Muscle layer of duodenum (tissue), 2 donors: ENCODE results near the gene RAPGEF4.
"Not testable (repeated sequence)": the region's sequence is repeated elsewhere in the genome, so short reads cannot be mapped to it uniquely, and the experiment has no call there.

Source experiments
- H3K27ac ChIP-seq: one replicate; pipeline ENCODE4 v1.7.0; 2013; ENCODE audit warnings: mild to moderate bottlenecking, low read length
- H3K27me3 ChIP-seq: one replicate; pipeline ENCODE4 v1.7.0; 2013; ENCODE audit warnings: low read depth, mild to moderate bottlenecking, control low read depth, low read length
- H3K36me3 ChIP-seq, 2 donors: one replicate each; pipeline ENCODE4 v1.7.0; 2013; ENCODE audit warnings: low read length in 2 of 2, control low read depth in 1 of 2, mild to moderate bottlenecking in 1 of 2; ENCODE audit not compliant: insufficient read depth in 2 of 2, control insufficient read depth in 1 of 2
- H3K4me1 ChIP-seq, 2 donors: one replicate each; pipeline ENCODE4 v1.7.0; 2013; ENCODE audit warnings: low read length in 2 of 2, mild to moderate bottlenecking in 2 of 2, control low read depth in 1 of 2, moderate library complexity in 1 of 2; ENCODE audit not compliant: insufficient read depth in 2 of 2, control insufficient read depth in 1 of 2
- H3K4me3 ChIP-seq, 2 donors: one replicate each; pipeline ENCODE4 v1.7.0; 2013; ENCODE audit warnings: low read length in 2 of 2, low read depth in 1 of 2, mild to moderate bottlenecking in 1 of 2
- H3K9me3 ChIP-seq, 2 donors: one replicate each; pipeline ENCODE4 v1.7.0; 2013; ENCODE audit warnings: low read length in 2 of 2, control low read depth in 1 of 2, mild to moderate bottlenecking in 1 of 2; ENCODE audit not compliant: control insufficient read depth in 1 of 2
- donor health status: healthy.

The RAPGEF4 gene

DNA sequence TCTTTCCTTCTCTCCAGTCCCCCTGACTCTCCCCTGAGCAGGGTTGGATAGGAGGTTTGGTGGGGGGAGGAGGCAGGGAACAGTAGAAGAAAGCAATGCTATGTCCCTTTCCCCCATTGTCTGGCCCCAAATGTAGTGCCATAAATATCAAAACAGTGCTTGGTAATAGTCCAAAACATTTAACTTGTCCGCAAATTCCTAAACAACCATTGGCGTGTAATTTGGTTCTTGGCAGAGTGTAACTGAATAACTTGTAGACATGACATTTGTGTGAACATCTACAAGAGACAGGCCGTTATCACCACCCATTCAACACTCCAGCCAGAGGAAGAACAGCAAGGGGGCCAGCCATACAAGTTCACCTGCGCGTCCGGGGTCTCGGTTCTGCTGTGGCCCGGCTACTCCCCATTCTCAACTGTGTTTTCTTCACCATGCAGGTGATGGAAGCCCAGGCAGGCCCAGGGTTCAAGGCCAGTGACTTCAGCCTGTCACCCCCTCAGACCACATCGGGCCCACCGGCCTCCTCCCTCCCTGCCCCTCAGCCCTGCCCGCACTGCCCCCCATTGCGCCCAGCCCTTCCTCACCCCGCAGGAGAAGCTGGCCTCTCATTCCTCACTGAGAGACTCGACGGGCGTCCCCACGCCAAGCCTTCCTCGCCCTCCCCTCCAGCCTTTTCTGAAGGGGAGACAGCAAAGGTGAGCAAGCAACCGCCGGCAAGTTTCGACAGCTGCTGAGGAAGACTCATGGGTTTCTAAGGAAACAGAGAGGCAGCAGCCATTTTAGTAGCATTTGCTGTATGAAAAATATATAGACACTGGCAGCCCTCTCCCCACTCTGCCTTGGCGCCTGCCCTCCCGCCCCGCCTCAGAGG lies 699 bp upstream of the RAPGEF4 start:
- no peaks in the 10 kb centered on the region for H3K36me3 ChIP-seq
- peaks cover 0 to 11% of the 10 kb centered on the region in 2 donors for H3K4me1 ChIP-seq
- H3K4me3 ChIP-seq, result peak overlapping the region in 1 of 2 donors; percentile 54
- H3K27ac ChIP-seq, result no peak overlapping the region
- H3K9me3 ChIP-seq, result no peaks in the 10 kb centered on the region
- no peaks in the 10 kb centered on the region for H3K27me3 ChIP-seq

DNA sequence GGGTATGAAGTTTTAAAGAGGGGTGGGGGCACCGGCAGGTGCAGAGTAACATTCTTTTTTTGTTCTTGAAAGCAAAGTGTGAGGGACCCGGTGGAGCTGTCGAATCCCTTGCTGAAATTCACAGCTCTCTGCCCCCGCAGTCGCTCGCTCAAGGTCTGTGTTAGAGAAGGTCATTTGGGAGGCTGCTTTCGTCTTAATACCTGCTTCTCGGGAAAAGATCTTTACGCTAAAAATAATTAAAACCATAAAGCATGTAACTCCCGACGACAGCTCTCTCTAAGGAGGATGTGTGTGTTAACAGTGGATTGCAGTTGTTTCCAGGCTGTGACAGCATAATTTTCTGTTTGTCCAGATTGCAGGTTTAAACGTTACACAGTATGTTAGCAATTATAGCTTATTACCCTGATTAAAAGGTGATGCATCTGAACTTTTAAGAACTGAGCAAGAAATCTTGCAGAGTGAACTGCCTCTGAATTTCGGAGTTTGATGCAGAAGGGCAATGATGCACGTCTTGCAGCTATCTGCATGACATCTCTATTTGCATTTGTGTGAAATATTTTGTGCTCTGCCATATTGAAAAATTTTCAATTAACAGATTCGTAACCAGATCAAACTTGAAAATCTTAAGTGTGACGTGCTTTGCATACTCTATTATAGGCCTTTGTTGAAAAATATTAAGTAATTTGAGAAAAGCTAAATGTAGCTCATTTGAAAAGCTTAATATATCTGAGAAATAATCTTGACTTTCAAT lies 954 bp downstream of the RAPGEF4 start:
- no peaks in the 10 kb centered on the region for H3K36me3 ChIP-seq
- H3K9me3 ChIP-seq, result no peaks in the 10 kb centered on the region
- peak overlapping the region in 1 of 2 donors; percentile 60 for H3K4me3 ChIP-seq
- H3K27me3 ChIP-seq, result no peaks in the 10 kb centered on the region
- H3K4me1 ChIP-seq, result peaks cover 0 to 11% of the 10 kb centered on the region in 2 donors
- no peak overlapping the region for H3K27ac ChIP-seq

DNA sequence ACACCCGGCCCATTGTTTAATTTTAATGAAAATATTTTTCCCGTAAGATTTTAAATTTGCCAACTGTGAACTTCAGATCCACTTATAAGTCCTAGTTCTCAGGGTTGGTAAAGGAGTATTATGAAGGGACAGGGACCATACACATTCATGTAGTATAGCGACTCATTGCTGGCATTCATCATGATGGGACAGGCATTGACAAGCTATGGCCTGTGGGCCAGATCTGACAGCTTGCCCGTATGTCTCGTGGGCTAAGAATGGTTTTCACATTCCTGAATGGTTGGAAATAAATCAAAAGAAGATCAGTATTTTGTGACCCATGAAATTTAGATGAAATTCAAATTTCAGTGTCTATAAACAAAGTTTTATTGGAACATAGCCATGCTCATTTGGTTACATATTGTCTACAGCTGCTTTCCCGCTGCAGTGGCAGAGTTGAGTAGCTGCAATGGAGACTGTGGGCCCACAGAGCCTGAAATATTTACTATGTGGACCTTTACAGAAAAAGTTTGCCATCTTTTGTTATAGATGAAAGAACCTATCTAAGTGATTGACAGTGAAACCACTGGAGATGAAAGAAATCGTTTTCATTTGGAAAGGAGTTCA lies 4.1 kb downstream of the RAPGEF4 start:
- no peaks in the 10 kb centered on the region for H3K36me3 ChIP-seq
- H3K9me3 ChIP-seq, result peaks cover 5 to 9% of the 10 kb centered on the region in 2 donors
- H3K4me1 ChIP-seq, result peaks cover 0 to 11% of the 10 kb centered on the region in 2 donors
- H3K27me3 ChIP-seq, result no peaks in the 10 kb centered on the region
- no peak overlapping the region for H3K4me3 ChIP-seq
- no peak overlapping the region for H3K27ac ChIP-seq

DNA sequence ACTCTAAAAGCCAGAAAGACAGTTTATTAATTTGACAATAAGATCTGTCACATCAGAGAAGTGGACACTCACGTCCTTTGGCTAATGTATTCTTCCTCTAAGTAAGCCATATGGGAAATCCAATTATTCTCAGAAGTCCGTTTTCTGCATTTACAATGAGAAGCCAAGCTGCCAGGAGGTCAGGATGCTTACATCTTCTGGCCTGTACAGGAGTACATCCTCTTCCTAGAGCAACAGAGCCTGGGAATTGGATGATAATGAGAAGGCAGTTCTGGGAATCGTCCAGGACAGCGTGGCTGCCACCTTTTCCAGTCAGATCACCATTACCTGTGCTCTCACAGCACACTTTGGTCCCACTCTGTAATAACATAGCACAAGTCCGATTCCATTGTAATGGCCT lies 5.2 kb downstream of the RAPGEF4 start:
- H3K27ac ChIP-seq, result no peak overlapping the region

DNA sequence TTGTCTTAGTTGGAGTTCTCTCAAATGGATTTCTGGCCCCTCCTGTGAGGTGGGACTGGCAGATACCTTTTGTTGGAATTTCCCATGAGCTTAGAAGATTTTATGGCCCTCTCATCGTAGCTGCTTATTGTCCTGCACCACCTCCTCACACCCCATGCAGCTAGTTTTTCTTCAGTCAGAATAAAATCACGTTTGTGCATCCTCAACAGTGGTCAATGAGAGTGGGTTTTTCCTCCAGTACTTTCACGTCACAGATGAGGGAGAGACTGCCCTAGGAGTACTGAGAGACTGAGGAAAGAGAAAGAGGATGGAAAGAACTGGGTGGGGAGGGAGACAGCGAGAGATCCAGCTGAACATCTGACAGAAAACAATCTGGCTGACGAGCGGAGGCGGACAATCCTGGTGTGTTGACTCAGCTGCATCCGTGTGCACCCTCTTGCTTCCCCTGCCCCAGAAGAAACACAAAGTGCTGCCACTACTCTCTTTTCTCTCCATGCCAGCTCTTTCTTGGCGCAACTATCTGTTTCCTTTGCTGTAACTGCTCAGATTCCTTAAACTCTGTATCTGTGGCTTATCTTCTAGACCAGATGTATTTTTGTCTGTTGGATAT lies 7.4 kb downstream of the RAPGEF4 start:
- no peaks in the 10 kb centered on the region for H3K4me1 ChIP-seq
- H3K27ac ChIP-seq, result no peak overlapping the region
- peaks cover 5 to 9% of the 10 kb centered on the region in 2 donors for H3K9me3 ChIP-seq
- H3K27me3 ChIP-seq, result no peaks in the 10 kb centered on the region
- no peaks in the 10 kb centered on the region for H3K36me3 ChIP-seq
- H3K4me3 ChIP-seq, result no peak overlapping the region

More for the DNA sequence above, 5.2 kb downstream of the RAPGEF4 start:
- peaks cover 5 to 9% of the 10 kb centered on the region in 2 donors for H3K9me3 ChIP-seq
- H3K36me3 ChIP-seq, result no peaks in the 10 kb centered on the region
- H3K4me1 ChIP-seq, result peaks cover 0 to 5% of the 10 kb centered on the region in 2 donors
- no peaks in the 10 kb centered on the region for H3K27me3 ChIP-seq
- H3K4me3 ChIP-seq, result no peak overlapping the region

DNA sequence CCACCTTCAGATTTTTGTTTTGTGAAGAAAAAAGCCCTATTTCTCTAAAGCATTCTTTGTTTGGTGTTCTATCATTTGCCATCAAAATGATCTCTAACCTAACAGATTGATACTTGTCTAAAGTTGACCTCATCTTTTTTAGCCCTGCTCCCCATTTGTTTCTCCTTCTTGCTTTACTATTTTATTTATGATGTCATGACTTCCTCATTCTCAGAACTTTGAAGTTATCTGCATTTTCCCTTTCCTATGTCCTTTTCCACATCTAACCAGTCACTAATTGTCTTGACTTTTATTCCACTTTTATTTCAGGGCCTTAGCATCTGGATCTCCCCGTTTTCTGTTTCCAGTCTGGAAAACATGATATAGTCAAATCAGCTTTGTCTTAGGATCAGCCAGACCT lies 8.3 kb downstream of the RAPGEF4 start:
- Histone ChIP-seq H3K36me3 (no peaks in the 10 kb centered on the region), H3K27ac (no peak overlapping the region), H3K9me3 (peaks cover 5 to 9% of the 10 kb centered on the region in 2 donors), H3K4me3 (no peak overlapping the region), H3K27me3 (no peaks in the 10 kb centered on the region), H3K4me1 (no peaks in the 10 kb centered on the region)

DNA sequence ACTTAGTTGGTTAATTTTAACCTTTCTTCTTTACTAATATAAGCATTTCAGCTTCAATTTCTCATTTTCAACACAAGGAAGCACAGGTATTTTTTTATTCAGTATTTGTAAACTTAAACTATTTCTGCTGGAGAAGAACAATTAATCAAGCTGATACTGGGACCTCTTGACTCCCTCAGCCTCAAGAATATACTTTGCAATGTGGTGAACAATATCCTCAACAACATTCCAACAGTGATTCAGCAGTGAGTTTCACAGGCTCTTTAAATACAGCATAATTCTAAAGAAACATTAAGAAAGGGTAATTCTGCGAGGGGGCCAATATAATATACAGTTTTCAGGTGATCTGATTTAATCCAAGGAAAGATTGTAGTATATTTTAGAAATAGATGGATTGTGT lies 10.0 kb downstream of the RAPGEF4 start:
- no peaks in the 10 kb centered on the region for H3K27me3 ChIP-seq
- peaks cover 5 to 9% of the 10 kb centered on the region in 2 donors for H3K9me3 ChIP-seq
- no peak overlapping the region for H3K4me3 ChIP-seq

DNA sequence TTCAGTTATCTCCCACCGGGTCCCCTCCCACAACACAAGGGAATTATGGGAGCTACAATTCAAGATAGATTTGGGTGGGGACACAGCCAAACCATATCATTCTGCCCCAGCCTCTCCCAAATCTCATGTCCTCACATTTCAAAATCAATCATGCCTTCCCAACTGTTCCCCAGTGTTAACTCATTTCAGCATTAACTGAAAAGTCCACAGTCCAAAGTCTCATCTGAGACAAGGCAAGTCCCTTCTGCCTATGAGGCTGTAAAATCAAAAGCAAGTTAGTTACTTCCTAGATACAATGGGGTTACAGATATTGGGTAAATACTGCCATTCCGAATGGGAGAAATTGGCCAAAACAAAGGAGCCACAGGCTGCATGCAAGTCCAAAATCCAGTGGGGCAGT lies 12.9 kb downstream of the RAPGEF4 start:
- H3K4me1 ChIP-seq, H3K4me3 ChIP-seq, H3K27me3 ChIP-seq, H3K9me3 ChIP-seq, H3K27ac ChIP-seq, H3K36me3 ChIP-seq: not testable (repeated sequence)

More for the DNA sequence above, 10.0 kb downstream of the RAPGEF4 start:
- Histone ChIP-seq H3K27ac (no peak overlapping the region), H3K36me3 (no peaks in the 10 kb centered on the region), H3K4me1 (no peaks in the 10 kb centered on the region)

DNA sequence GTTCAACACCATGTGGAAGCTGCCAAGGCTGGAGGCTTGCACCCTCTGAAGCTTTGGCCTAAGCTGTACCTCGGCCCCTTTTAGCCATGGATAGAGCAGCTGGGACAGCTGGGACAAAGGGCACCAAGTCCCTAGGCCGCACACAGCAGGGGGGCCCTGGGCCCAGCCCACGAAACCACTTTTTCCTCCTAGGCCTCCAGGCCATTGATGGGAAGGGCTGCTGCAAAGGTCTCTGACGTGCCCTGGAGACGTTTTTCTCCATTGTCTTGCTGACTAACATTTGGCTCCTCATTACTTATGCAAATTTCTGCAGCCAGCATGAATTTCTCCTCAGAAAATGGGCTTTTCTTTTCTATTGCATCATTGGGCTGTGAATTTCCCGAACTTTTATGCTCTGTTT lies 13.7 kb downstream of the RAPGEF4 start:
- H3K27me3 ChIP-seq, result no peaks in the 10 kb centered on the region
- no peaks in the 10 kb centered on the region for H3K36me3 ChIP-seq
- peaks cover under 1 to 3% of the 10 kb centered on the region in 2 donors for H3K9me3 ChIP-seq
- H3K27ac ChIP-seq, result no peak overlapping the region
- H3K4me3 ChIP-seq, result no peak overlapping the region
- no peaks in the 10 kb centered on the region for H3K4me1 ChIP-seq

DNA sequence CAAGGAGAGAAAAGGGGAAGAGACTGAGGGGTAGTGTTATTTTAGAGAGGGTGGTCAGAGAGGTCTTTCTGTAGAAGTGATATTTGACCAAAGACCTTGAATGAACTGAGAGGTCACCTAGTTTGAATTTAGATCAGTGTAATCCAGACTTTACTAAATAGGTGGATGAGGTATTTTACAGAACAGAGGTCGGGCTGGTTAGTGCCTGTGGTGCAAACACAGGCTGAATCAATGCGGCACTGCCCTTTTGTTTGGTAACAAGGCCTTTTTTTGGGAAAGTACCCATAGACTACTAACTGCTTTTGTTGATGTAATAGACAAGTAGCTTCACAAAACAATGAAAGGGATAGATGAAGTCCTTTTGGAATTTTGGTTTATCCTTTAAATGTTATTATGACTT lies 15.9 kb downstream of the RAPGEF4 start:
- no peaks in the 10 kb centered on the region for H3K27me3 ChIP-seq
- no peaks in the 10 kb centered on the region for H3K36me3 ChIP-seq
- H3K27ac ChIP-seq, result no peak overlapping the region
- H3K9me3 ChIP-seq, result no peaks in the 10 kb centered on the region
- no peak overlapping the region for H3K4me3 ChIP-seq
- H3K4me1 ChIP-seq, result no peaks in the 10 kb centered on the region

DNA sequence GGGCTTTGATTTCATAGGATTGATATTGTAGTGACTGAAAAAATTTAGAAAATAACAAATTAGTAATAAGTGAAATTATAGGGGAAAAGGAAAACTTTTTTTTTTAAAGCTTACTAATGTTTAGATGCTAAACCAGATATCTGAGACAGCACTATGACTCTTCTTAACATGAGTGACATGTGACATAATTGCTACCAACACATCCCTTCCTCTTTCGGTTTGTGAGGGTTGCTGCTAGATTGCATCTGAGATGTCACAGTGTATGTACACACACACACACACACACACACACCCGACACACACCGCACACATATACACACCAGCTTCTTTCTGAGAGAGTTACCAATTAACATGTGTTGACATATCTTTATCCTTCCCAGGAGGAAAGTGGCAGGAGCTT lies 18.0 kb downstream of the RAPGEF4 start:
- Histone ChIP-seq H3K4me3 (no peak overlapping the region), H3K27ac (no peak overlapping the region), H3K36me3 (no peaks in the 10 kb centered on the region), H3K9me3 (no peaks in the 10 kb centered on the region), H3K4me1 (no peaks in the 10 kb centered on the region), H3K27me3 (no peaks in the 10 kb centered on the region)
